ENCODE results near the gene FXR2.
"Not testable (repeated sequence)": the region's sequence is repeated elsewhere in the genome, so short reads cannot be mapped to it uniquely, and the experiment has no call there.

The FXR2 gene

DNA sequence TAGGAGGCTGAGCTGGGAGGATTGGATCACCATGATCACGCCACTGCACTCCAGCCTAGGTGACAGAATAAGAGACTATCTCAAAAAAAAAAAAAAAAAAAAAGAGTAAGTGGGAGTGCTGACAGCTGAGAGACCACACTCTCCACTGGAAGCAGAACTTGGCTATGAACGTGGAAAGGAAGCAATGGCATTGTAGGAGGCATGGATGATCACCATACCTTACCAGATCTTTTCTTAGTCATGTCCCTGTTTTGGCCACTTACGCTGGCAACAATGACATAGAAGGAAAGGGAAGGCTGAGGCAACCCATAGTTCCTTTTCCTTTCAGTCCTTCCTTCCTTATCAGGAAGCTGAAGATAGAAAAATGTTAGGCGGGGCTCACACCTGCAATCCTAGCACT is 32.3 kb upstream of the FXR2 start:
- Histone ChIP-seq H3K4me1 (ENCODE audit: control insufficient read depth in 1 of 2, insufficient read depth in 2 of 2, low read length in 2 of 2) (peaks cover 9% of the 10 kb centered on the region in 2 donors), H3K36me3 (ENCODE audit: control insufficient read depth in 1 of 2, insufficient read depth in 2 of 2, low read length in 2 of 2) (no peaks in the 10 kb centered on the region), H3K9me3 (ENCODE audit: control insufficient read depth in 1 of 2, low read length in 2 of 2) (no peaks in the 10 kb centered on the region), H3K27ac (ENCODE audit: low read depth, low read length) (no peak overlapping the region), H3K9ac (ENCODE audit: low read depth in 1 of 2, low read length in 2 of 2) (no peak overlapping the region), H3K27me3 (ENCODE audit: control insufficient read depth in 1 of 2, insufficient read depth in 2 of 2, low read length in 2 of 2) (peaks cover 17 to 19% of the 10 kb centered on the region in 2 donors), H3K4me3 (ENCODE audit: low read depth in 1 of 2, low read length in 2 of 2) (no peak overlapping the region)

DNA sequence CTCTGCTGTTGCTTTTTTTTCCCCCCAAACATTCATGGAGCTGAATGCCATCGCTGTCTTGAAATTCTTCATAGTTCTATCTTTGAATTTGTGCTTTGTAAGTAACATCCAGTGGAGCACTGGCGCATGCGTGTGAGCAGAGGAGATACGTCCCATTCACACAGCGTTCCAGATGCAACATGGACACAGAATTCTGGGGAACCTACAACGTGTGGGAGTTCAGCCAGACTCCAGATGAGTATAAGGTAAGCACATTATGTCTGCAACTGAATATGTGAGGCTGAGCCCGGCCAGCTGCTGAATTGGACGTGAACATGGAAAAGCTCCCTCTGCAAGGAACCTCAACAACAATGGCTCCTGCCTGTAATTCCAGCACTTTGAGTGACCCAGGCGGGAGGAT is 31.8 kb upstream of the FXR2 start:
- no peak overlapping the region for H3K4me3 ChIP-seq (ENCODE audit: low read depth in 1 of 2, low read length in 2 of 2)
- peaks cover 9% of the 10 kb centered on the region in 2 donors for H3K4me1 ChIP-seq (ENCODE audit: control insufficient read depth in 1 of 2, insufficient read depth in 2 of 2, low read length in 2 of 2)
- no peaks in the 10 kb centered on the region for H3K9me3 ChIP-seq (ENCODE audit: control insufficient read depth in 1 of 2, low read length in 2 of 2)
- H3K27me3 ChIP-seq (ENCODE audit: control insufficient read depth in 1 of 2, insufficient read depth in 2 of 2, low read length in 2 of 2) = peaks cover 12 to 13% of the 10 kb centered on the region in 2 donors
- no peak overlapping the region for H3K27ac ChIP-seq (ENCODE audit: low read depth, low read length)
- no peak overlapping the region for H3K9ac ChIP-seq (ENCODE audit: low read depth in 1 of 2, low read length in 2 of 2)
- H3K36me3 ChIP-seq (ENCODE audit: control insufficient read depth in 1 of 2, insufficient read depth in 2 of 2, low read length in 2 of 2) = no peaks in the 10 kb centered on the region

DNA sequence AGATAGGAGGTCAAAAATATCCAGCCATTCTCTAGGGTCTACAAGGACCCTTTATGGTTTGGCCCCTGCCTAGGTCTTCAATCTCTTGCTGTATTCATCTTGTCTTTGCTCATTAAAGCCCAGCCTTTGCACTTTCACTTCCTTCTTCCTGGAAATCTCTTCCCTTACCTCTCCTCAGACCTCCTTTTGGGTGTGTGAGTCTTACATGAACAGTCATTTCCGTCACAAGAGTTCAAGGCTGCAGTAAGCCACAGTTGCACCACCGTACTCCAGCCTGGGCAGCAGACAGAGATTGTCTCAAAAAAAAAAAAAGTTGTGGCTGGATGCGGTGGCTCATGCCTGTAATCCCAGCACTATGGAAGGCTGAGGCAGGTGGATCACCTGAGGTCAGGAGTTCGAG is 30.1 kb upstream of the FXR2 start:
- H3K36me3 ChIP-seq (ENCODE audit: control insufficient read depth in 1 of 2, insufficient read depth in 2 of 2, low read length in 2 of 2) = no peaks in the 10 kb centered on the region

DNA sequence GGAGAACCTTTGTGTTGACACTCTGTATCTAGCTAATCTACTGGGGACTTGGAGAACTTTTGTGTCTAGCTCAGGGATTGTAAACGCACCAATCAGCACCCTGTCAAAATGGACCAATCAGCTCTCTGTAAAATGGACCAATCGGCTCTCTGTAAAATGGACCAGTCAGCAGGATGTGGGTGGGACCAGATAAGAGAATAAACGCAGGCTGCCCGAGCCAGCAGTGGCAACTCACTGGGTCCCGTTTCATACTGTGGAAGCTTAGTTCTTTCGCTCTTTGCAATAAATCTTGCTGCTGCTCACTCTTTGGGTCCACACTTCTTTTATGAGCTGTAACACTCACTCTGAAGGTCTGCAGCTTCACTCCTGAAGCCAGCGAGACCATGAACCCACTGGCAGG is 26.9 kb upstream of the FXR2 start:
- not testable (repeated sequence) for H3K9ac ChIP-seq (ENCODE audit: low read depth in 1 of 2, low read length in 2 of 2); H3K4me1 ChIP-seq (ENCODE audit: control insufficient read depth in 1 of 2, insufficient read depth in 2 of 2, low read length in 2 of 2); H3K4me3 ChIP-seq (ENCODE audit: low read depth in 1 of 2, low read length in 2 of 2); H3K27ac ChIP-seq (ENCODE audit: low read depth, low read length); H3K36me3 ChIP-seq (ENCODE audit: control insufficient read depth in 1 of 2, insufficient read depth in 2 of 2, low read length in 2 of 2); H3K9me3 ChIP-seq (ENCODE audit: control insufficient read depth in 1 of 2, low read length in 2 of 2); H3K27me3 ChIP-seq (ENCODE audit: control insufficient read depth in 1 of 2, insufficient read depth in 2 of 2, low read length in 2 of 2)

More for the DNA sequence above, 30.1 kb upstream of the FXR2 start:
- no peak overlapping the region for H3K9ac ChIP-seq (ENCODE audit: low read depth in 1 of 2, low read length in 2 of 2)
- no peaks in the 10 kb centered on the region for H3K4me1 ChIP-seq (ENCODE audit: control insufficient read depth in 1 of 2, insufficient read depth in 2 of 2, low read length in 2 of 2)
- peaks cover under 1 to 1% of the 10 kb centered on the region in 2 donors for H3K27me3 ChIP-seq (ENCODE audit: control insufficient read depth in 1 of 2, insufficient read depth in 2 of 2, low read length in 2 of 2)
- H3K27ac ChIP-seq (ENCODE audit: low read depth, low read length) = no peak overlapping the region
- H3K9me3 ChIP-seq (ENCODE audit: control insufficient read depth in 1 of 2, low read length in 2 of 2) = no peaks in the 10 kb centered on the region
- H3K4me3 ChIP-seq (ENCODE audit: low read depth in 1 of 2, low read length in 2 of 2) = no peak overlapping the region

DNA sequence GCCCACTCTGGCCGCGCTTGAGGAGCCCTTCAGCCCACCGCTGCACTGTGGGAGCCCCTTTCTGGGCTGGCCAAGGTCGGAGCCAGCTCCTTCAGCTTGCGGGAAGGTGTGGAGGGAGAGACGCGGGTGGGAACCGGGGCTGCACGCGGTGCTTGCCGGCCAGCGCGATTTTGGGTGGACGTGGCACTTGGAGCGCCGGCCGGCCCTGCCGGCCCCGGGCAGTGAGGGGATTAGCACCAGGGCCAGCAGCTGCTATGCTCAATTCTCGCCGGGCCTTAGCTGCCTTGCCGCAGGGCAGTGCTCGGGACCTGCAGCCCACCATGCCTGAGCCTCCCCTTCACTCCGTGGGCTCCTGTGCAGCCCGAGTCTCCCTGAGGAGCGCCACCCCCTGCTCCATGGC is 26.1 kb upstream of the FXR2 start:
- H3K4me3 ChIP-seq (ENCODE audit: low read depth in 1 of 2, low read length in 2 of 2) = no peak overlapping the region
- H3K4me1 ChIP-seq (ENCODE audit: control insufficient read depth in 1 of 2, insufficient read depth in 2 of 2, low read length in 2 of 2) = no peaks in the 10 kb centered on the region
- H3K9me3 ChIP-seq (ENCODE audit: control insufficient read depth in 1 of 2, low read length in 2 of 2) = no peaks in the 10 kb centered on the region
- H3K27ac ChIP-seq (ENCODE audit: low read depth, low read length) = no peak overlapping the region
- H3K36me3 ChIP-seq (ENCODE audit: control insufficient read depth in 1 of 2, insufficient read depth in 2 of 2, low read length in 2 of 2) = no peaks in the 10 kb centered on the region
- H3K27me3 ChIP-seq (ENCODE audit: control insufficient read depth in 1 of 2, insufficient read depth in 2 of 2, low read length in 2 of 2) = no peaks in the 10 kb centered on the region
- H3K9ac ChIP-seq (ENCODE audit: low read depth in 1 of 2, low read length in 2 of 2) = no peak overlapping the region

DNA sequence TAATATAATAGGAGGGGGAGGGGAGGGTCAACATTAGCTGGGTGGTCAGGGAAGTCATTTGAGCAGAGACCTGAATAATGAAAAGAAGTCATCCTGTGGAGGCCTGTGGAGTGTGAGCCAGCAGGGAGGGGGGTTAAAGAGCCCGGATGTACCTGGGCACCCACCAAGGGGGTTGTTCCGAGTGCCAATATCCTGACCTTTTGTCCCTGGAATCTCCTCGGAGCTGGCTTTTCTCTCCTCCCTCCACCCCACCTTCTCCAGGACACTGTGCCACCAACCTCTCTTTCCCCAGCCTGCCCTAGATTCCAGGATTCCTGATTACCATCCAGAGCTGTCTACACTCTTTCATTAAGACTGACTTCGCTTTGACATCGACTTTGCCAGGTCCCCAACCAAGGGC is 21.5 kb upstream of the FXR2 start:
- H3K4me3 ChIP-seq (ENCODE audit: low read depth in 1 of 2, low read length in 2 of 2) = no peak overlapping the region

DNA sequence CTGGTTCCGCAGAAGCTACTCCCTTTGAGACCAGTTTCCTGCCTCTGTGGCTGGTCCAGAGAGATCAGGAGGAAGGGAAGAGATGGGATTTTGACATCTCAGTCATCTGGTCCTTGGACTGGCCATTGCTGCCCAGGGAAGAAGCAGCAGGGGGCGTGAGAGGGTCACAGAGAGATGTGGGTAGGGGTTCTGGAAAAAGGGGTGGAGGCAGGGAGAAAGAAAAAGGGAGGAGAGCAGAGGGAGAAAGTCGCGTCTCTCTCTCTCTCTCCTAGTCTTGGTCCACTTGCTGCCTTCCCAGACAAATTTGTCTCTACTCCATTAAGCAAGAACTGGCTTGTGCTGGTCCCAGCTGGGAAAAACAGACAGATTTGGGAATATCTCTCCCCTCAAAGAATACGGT is 19.7 kb upstream of the FXR2 start:
- Histone ChIP-seq H3K4me3 (ENCODE audit: low read depth in 1 of 2, low read length in 2 of 2) (no peak overlapping the region), H3K36me3 (ENCODE audit: control insufficient read depth in 1 of 2, insufficient read depth in 2 of 2, low read length in 2 of 2) (no peaks in the 10 kb centered on the region), H3K4me1 (ENCODE audit: control insufficient read depth in 1 of 2, insufficient read depth in 2 of 2, low read length in 2 of 2) (peaks cover 19 to 23% of the 10 kb centered on the region in 2 donors), H3K27ac (ENCODE audit: low read depth, low read length) (no peak overlapping the region), H3K9me3 (ENCODE audit: control insufficient read depth in 1 of 2, low read length in 2 of 2) (no peaks in the 10 kb centered on the region), H3K9ac (ENCODE audit: low read depth in 1 of 2, low read length in 2 of 2) (no peak overlapping the region), H3K27me3 (ENCODE audit: control insufficient read depth in 1 of 2, insufficient read depth in 2 of 2, low read length in 2 of 2) (no peaks in the 10 kb centered on the region)

More for the DNA sequence above, 21.5 kb upstream of the FXR2 start:
- H3K27me3 ChIP-seq (ENCODE audit: control insufficient read depth in 1 of 2, insufficient read depth in 2 of 2, low read length in 2 of 2) = no peaks in the 10 kb centered on the region
- no peaks in the 10 kb centered on the region for H3K36me3 ChIP-seq (ENCODE audit: control insufficient read depth in 1 of 2, insufficient read depth in 2 of 2, low read length in 2 of 2)
- H3K4me1 ChIP-seq (ENCODE audit: control insufficient read depth in 1 of 2, insufficient read depth in 2 of 2, low read length in 2 of 2) = peaks cover 7 to 14% of the 10 kb centered on the region in 2 donors
- H3K9me3 ChIP-seq (ENCODE audit: control insufficient read depth in 1 of 2, low read length in 2 of 2) = no peaks in the 10 kb centered on the region
- H3K27ac ChIP-seq (ENCODE audit: low read depth, low read length) = no peak overlapping the region
- no peak overlapping the region for H3K9ac ChIP-seq (ENCODE audit: low read depth in 1 of 2, low read length in 2 of 2)

DNA sequence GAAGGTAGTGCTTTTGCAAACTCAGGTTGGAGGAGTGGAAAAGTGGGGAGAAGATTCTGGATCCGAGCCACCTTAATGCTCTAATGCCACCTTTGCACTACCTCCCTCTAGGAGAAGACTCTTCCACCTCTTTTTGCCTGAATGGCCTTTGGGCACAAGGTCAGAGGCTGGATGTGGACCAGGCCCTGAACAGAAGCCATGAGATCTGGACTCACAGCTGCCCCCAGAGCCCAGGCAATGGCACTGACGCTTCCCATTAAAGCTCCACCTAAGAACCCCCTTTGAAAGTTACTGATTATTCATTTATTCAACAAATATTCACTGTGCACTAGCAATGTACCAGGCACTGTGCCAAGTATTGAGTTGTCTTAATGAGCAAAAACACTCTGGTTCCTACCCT is 18.4 kb upstream of the FXR2 start:
- no peaks in the 10 kb centered on the region for H3K27me3 ChIP-seq (ENCODE audit: control insufficient read depth in 1 of 2, insufficient read depth in 2 of 2, low read length in 2 of 2)
- peaks cover 19 to 23% of the 10 kb centered on the region in 2 donors for H3K4me1 ChIP-seq (ENCODE audit: control insufficient read depth in 1 of 2, insufficient read depth in 2 of 2, low read length in 2 of 2)
- H3K4me3 ChIP-seq (ENCODE audit: low read depth in 1 of 2, low read length in 2 of 2) = no peak overlapping the region
- no peak overlapping the region for H3K27ac ChIP-seq (ENCODE audit: low read depth, low read length)
- H3K9me3 ChIP-seq (ENCODE audit: control insufficient read depth in 1 of 2, low read length in 2 of 2) = no peaks in the 10 kb centered on the region
- H3K36me3 ChIP-seq (ENCODE audit: control insufficient read depth in 1 of 2, insufficient read depth in 2 of 2, low read length in 2 of 2) = no peaks in the 10 kb centered on the region
- H3K9ac ChIP-seq (ENCODE audit: low read depth in 1 of 2, low read length in 2 of 2) = no peak overlapping the region

DNA sequence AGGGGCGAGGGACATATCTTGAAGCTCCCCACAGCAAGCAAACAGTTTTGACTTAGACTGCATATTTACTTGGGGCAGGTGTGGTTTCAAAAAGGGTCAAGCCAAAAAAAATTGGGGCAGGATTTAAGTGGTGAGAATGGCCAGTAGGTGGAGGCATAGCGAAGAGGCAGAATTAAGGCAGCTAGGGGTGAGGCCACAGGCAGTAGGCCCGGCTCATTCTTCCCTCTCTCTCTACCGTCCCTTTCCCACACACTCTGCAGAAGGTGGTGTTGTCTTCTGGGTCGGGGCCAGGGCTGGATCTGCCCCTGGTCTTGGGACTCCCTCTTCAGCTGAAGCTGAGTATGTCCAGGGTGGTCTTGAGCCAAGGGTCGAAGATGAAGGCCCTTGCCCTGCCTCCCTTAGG is 17.8 kb upstream of the FXR2 start:
- Histone ChIP-seq H3K4me3 (ENCODE audit: low read depth in 1 of 2, low read length in 2 of 2) (no peak overlapping the region), H3K9me3 (ENCODE audit: control insufficient read depth in 1 of 2, low read length in 2 of 2) (no peaks in the 10 kb centered on the region), H3K4me1 (ENCODE audit: control insufficient read depth in 1 of 2, insufficient read depth in 2 of 2, low read length in 2 of 2) (peaks cover 19 to 23% of the 10 kb centered on the region in 2 donors), H3K9ac (ENCODE audit: low read depth in 1 of 2, low read length in 2 of 2) (no peak overlapping the region), H3K27ac (ENCODE audit: low read depth, low read length) (no peak overlapping the region), H3K36me3 (ENCODE audit: control insufficient read depth in 1 of 2, insufficient read depth in 2 of 2, low read length in 2 of 2) (no peaks in the 10 kb centered on the region), H3K27me3 (ENCODE audit: control insufficient read depth in 1 of 2, insufficient read depth in 2 of 2, low read length in 2 of 2) (no peaks in the 10 kb centered on the region)

DNA sequence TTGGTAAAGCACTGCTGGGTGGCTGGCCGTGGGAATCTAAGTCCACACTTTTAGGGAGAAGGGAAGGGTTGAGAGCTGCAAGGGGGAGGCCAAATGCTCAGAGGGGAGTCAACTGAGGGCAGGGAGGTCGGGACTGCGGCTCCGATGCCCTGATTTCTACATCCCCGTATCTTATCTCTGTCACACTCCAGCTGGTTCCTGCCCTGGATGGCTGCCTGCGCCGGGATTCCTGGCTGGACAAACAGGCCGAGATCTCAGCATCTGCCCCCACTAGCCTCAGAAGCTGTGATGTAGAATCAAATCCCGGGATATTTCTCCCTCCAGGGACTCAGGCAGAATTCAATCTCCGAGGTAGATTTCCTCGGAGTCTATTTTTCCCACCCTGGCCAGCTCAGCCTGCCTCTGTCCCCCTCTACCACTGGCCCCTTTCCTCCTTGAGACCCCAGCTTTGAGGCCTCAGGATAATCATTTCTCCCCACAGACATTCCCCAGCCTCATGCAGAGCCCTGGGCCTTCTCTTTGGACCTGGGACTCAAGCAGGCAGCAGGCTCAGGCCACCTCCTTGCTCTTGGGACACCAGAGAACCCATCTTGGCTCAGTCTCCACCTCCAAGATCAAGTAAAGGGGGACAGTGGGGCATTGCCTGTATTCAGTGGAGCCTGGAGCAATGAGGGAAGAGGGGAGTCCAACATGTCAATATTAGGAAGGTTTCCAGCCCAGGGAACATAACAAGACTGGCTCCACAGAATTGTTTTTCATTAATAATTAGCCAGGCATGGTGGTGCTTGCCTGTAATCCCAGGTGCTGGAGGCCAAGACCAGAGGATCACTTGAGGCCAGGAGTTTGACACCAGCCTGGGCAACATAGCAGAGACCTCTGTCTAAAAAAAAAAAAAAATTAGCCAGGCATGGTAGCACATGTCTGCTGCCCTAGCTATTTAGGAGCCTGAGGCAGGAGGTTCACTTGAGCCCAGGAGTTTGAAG is 17.0 kb upstream of the FXR2 start:
- peaks cover 21 to 26% of the 10 kb centered on the region in 2 donors for H3K4me1 ChIP-seq (ENCODE audit: control insufficient read depth in 1 of 2, insufficient read depth in 2 of 2, low read length in 2 of 2)
- H3K27ac ChIP-seq (ENCODE audit: low read depth, low read length) = no peak overlapping the region
- H3K9me3 ChIP-seq (ENCODE audit: control insufficient read depth in 1 of 2, low read length in 2 of 2) = no peaks in the 10 kb centered on the region
- H3K4me3 ChIP-seq (ENCODE audit: low read depth in 1 of 2, low read length in 2 of 2) = no peak overlapping the region
- no peak overlapping the region for H3K9ac ChIP-seq (ENCODE audit: low read depth in 1 of 2, low read length in 2 of 2)
- no peaks in the 10 kb centered on the region for H3K36me3 ChIP-seq (ENCODE audit: control insufficient read depth in 1 of 2, insufficient read depth in 2 of 2, low read length in 2 of 2)
- no peaks in the 10 kb centered on the region for H3K27me3 ChIP-seq (ENCODE audit: control insufficient read depth in 1 of 2, insufficient read depth in 2 of 2, low read length in 2 of 2)
